OCI-LY1 (cell line): ENCODE results near the gene ZBTB48.

Experiments
- CTCF ChIP-seq: fragments of 200-600 bp; sonication (generic), shearing (Covaris generic); IDR thresholded peaks from 2 replicates; pipeline ENCODE4 v1.5.1; 2017; ENCODE audit warnings: mild to moderate bottlenecking, antibody characterized with exemption, low read length, moderate library complexity, mixed read lengths
- EZH2 ChIP-seq: fragments of 200-600 bp; sonication (generic), shearing (Covaris generic); IDR thresholded peaks from 2 replicates; pipeline ENCODE4 v1.8.0; 2017; ENCODE audit warnings: borderline replicate concordance, mixed run types, mild to moderate bottlenecking, antibody characterized with exemption, low read length, moderate library complexity, mixed read lengths

GRCh38 chr1:6545276-6546112 lies 34.3 kb upstream of the ZBTB48 start:
- TF ChIP-seq CTCF, result no peak
- no peak for TF ChIP-seq EZH2
